ENCODE results near the gene TRNP1.

TRNP1 gene

GRCh38 chr1:27027575-27028250 lies 34.2 kb downstream of the TRNP1 start:
- peak; percentile 66 to 83 for DNase-seq

DNA sequence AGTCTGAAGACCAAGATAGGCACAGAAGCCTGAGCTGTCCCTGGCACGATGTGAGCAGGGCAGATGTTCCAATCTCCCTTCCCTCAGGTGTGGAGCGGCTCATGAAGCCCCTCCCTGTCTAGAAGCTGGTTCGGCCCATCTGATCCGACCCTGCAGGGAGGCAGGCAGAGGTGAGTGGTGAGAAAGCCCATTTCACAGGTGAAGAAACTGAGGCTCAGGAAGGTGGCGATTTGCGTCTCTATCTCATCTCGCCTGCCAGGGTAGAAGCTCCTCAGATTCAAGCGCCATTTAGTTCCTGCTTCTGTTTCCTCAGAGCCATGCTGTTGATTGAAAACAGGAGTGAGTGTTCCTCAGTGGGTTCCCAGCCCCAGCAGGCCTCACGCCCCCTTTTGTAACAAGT lies 36.0 kb downstream of the TRNP1 start:
- no peak for DNase-seq

GRCh38 chr1:27031235-27032118 lies 38.0 kb downstream of the TRNP1 start:
- DNase-seq: peak; percentile 12 to 20

- DNase-seq: no peak
Observed at GRCh38 chr1:27032119-27032461, 38.6 kb downstream of the TRNP1 start.

GRCh38 chr1:27033043-27033746 lies 39.7 kb downstream of the TRNP1 start:
- no peak for DNase-seq

GRCh38 chr1:27035344-27035743 lies 41.9 kb downstream of the TRNP1 start:
- DNase-seq: no peak

DNA sequence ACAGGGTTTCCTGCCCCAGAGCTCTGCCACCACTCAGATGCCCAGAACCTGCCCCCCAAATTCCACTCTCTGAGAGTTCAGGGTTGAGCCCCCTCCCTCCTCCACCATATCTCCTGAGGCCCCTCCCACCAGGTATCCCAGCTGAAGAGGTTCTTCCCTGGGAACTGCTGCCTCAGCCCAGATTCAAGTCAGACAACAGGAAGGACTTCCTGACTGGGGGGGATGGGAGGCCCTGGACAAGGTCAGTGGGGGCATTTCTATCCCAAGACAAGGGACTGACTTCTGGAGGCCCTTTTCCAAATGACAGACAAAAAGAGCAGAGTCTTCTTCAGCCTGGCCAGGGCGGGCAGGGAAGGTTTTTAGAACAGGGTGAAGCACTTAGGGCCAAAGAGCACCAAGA lies 43.2 kb downstream of the TRNP1 start:
- no peak for DNase-seq

GRCh38 chr1:27037518-27037917 lies 44.0 kb downstream of the TRNP1 start:
- no peak for DNase-seq

- peak; percentile 27 to 29 for DNase-seq
Observed at GRCh38 chr1:27038020-27038419, 44.5 kb downstream of the TRNP1 start.

DNA sequence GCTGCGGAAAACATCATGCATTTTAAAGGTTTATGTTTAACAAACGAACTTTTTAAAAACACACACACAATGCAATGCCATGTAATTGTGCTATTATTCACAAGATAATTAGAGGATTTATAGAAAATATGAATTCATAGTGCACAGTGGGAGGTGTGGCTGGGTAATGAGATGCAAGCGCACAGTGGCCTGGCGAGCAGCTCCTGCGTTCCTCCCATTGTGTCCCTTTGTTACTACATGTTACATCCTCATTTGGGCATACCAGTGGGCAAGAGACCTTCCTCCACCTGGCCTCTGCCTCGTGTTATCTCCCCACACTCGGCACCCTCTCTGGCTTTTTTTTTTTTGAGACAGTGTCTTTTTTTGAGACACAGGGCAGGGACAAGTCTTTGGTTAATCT lies 49.2 kb downstream of the TRNP1 start:
- no peak for DNase-seq

GRCh38 chr1:27044613-27045151 lies 51.2 kb downstream of the TRNP1 start:
- DNase-seq: peak; percentile 88 to 93

DNA sequence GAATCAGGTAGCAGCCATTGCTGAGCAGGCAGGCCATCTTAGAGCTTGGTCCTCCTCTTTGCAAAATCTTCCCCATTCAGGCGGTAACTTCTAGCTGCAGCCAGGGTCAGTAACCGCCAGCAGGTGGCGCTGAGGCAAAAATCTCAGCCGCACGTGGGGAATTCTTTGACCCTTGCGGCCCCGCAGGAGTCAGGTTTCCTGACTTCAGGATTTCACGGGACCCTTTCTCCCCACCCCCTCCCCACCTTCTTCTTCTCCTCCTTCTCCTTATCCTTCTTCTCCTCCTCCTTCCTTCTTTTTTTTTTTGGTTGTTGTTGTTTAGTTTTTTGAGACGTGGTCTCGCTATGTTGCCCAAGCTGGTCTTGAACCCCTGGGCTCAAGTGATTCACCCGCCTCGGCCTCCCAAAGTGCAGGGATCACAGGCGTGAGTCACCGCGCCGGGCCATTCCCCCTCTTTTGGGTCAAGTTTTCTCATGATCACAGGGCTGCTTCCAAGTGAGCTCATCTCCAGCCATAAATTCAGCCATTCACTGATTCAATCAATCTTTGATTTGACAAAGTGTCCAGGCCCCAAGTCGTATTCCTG lies 52.6 kb downstream of the TRNP1 start:
- DNase-seq: peak; percentile 66 to 69

- no peak for DNase-seq
Observed at GRCh38 chr1:27047914-27048313, 54.4 kb downstream of the TRNP1 start.

DNA sequence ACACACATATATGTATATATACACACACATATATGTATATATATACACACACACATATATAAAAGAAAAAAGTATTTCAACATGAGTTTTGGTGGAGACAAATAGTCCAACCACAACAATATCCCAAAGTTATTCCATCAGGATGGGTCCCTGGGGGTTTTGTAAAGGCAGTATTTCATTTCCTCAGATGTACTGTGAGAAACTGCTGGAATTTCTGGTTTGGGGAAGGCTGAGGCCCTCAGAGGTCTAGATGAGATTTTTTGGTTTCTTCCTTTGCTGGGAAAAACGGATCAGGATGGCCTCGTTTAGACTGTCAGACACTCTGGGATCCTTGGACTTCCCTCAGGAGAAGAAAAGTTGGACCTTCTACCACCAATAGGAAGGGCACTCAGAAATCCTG lies 55.6 kb downstream of the TRNP1 start:
- no peak for DNase-seq

- DNase-seq: no peak
Observed at GRCh38 chr1:27049607-27050006, 56.1 kb downstream of the TRNP1 start.

Measured in inflammatory macrophage (primary cell).